ENCODE results near the gene TUBB8B. TPM values are rescaled to one million over a fixed set of nuclear protein-coding genes. Genes with fewer than 3 reads are reported as not detected.
"Not testable (repeated sequence)": the region's sequence is repeated elsewhere in the genome, so short reads cannot be mapped to it uniquely, and the experiment has no call there.

The TUBB8B gene
- total RNA-seq, 1 experiment from 2014 or later = 1.4 TPM

DNA sequence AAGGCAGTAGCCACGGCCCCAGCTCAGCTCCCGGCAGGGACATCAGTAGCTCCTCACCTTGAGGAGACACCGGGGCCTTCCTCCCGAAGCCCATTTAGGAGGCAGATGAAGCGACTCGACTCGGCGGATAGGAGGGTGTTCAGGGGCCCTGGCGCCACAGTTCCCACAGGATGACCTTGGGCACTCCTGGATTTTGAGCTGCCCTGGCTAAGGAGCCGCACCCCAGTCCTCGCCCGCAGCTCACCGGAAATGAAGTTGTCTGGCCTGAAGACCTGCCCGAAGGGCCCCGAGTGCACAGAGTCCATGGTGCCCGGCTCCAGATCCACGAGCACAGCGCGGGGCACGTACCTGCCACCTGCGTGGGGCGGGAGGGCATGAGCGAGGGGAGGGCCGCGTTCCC is 719 bp downstream of the TUBB8B start:
- CTCF ChIA-PET; BruUV-seq (replicated peaks); H3K9me3 Mint-ChIP-seq (ENCODE audit: unreplicated experiment); intact Hi-C loops (cut with micrococcal nuclease; ENCODE audit: unreplicated experiment); POLR2A ChIA-PET; H3K27ac Mint-ChIP-seq (ENCODE audit: unreplicated experiment); DNase-seq; H3K4me3 Mint-ChIP-seq (ENCODE audit: unreplicated experiment); H3K9me3 ChIP-seq; H3K4me3 ChIP-seq (ENCODE audit: low read depth, low read length); H3K27me3 Mint-ChIP-seq (ENCODE audit: insufficient read depth, unreplicated experiment); H3K4me1 Mint-ChIP-seq (ENCODE audit: low read depth, unreplicated experiment); H3K36me3 Mint-ChIP-seq (ENCODE audit: insufficient read depth, unreplicated experiment); H3K36me3 ChIP-seq (ENCODE audit: control insufficient read depth, insufficient read depth, low read length); H3K4me1 ChIP-seq; H3K27me3 ChIP-seq (replicated peaks; ENCODE audit: control insufficient read depth, insufficient read depth, low read length): not testable (repeated sequence)

DNA sequence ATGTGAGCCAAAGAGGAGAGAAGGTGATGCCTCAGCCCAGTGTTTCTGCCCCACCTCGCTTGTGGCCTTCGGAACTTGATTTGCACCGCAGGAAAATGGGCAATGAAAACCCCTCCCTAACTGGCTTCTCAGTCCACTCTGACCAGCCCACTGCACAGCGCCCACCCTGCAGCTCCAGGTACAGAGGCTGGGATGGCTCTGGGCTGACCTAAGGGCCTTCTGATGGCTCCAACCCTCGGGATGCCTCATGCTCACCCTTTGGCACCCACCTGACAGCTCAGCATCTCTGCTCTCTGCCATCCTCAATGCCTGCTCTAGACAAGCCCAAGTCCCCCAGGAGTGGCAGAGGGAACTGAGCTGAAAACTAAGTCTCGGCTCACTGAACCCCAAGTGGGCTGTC is 36.2 kb downstream of the TUBB8B start:
- H3K27me3 Mint-ChIP-seq (ENCODE audit: insufficient read depth, unreplicated experiment); H3K27me3 ChIP-seq (replicated peaks; ENCODE audit: control insufficient read depth, insufficient read depth, low read length); H3K4me3 Mint-ChIP-seq (ENCODE audit: unreplicated experiment); CTCF ChIA-PET; BruUV-seq (replicated peaks); H3K9me3 ChIP-seq; H3K4me3 ChIP-seq (ENCODE audit: low read depth, low read length); POLR2A ChIA-PET; intact Hi-C loops (cut with micrococcal nuclease; ENCODE audit: unreplicated experiment); H3K36me3 ChIP-seq (ENCODE audit: control insufficient read depth, insufficient read depth, low read length); H3K27ac Mint-ChIP-seq (ENCODE audit: unreplicated experiment); H3K4me1 ChIP-seq; H3K36me3 Mint-ChIP-seq (ENCODE audit: insufficient read depth, unreplicated experiment); DNase-seq; H3K4me1 Mint-ChIP-seq (ENCODE audit: low read depth, unreplicated experiment); H3K9me3 Mint-ChIP-seq (ENCODE audit: unreplicated experiment): not testable (repeated sequence)

DNA sequence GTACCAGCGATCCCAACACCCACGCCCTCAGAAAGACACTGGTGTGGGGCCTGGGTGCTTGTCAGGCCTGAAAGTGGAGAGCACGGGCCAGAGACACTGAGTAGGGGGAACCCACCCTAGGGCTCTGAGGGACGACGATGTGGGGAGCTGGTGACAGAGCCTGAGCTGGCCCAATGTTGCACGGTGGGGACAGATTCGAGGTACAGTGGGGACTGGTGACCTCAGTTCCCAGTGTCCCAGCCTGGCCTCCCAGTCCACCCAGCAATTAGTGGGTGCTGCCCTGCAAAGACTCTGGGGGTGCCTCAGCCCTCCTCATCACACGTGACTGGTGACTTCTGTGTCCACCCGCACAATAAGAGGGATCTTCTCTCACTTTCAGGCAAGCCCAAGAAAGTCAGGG is 36.6 kb downstream of the TUBB8B start:
- POLR2A ChIA-PET; H3K4me3 Mint-ChIP-seq (ENCODE audit: unreplicated experiment): not testable (repeated sequence)

DNA sequence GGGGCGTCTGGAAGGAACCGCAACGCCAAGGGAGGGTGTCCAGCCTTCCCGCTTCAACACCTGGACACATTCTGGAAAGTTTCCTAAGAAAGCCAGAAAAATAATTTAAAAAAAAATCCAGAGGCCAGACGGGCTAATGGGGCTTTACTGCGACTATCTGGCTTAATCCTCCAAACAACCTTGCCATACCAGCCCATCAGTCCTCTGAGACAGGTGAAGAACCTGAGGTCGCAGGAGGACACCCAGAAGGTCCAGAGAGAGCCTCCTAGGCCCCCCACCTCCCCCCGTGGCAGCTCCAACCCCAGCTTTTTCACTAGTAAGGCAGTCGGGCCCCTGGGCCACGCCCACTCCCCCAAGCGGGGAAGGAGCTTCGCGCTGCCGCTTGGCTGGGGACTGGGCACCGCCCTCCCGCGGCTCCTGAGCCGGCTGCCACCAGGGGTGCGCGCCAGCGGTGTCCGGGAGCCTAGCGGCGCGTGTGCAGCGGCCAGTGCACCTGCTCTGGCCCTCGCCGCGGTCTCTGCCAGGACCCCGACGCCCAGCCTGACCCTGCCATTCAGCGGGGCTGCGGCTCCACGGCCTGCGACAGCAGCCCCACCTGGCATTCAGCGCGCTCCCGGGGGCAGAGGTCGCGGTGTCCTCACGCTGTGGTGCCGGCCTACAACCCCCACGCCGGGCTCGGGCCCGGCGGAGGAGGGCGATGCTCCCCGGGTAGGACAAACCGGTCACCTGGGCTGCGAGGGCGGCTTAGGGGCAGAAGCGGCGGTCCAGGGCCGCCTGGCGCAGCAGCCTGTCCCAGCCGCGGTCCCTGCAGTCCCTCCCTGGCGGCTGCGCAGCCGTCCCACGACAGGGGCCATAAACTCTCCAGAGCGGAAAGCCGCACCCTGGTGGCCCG is 37.8 kb downstream of the TUBB8B start:
- DNase-seq; H3K9me3 Mint-ChIP-seq (ENCODE audit: unreplicated experiment); H3K9me3 ChIP-seq; H3K27me3 Mint-ChIP-seq (ENCODE audit: insufficient read depth, unreplicated experiment); H3K27ac Mint-ChIP-seq (ENCODE audit: unreplicated experiment); POLR2A ChIA-PET; H3K4me3 ChIP-seq (ENCODE audit: low read depth, low read length); H3K4me1 Mint-ChIP-seq (ENCODE audit: low read depth, unreplicated experiment); H3K36me3 Mint-ChIP-seq (ENCODE audit: insufficient read depth, unreplicated experiment); intact Hi-C loops (cut with micrococcal nuclease; ENCODE audit: unreplicated experiment); H3K27me3 ChIP-seq (replicated peaks; ENCODE audit: control insufficient read depth, insufficient read depth, low read length); H3K36me3 ChIP-seq (ENCODE audit: control insufficient read depth, insufficient read depth, low read length); CTCF ChIA-PET; H3K4me1 ChIP-seq; BruUV-seq (replicated peaks); H3K4me3 Mint-ChIP-seq (ENCODE audit: unreplicated experiment): not testable (repeated sequence)

More for the DNA sequence above, 36.6 kb downstream of the TUBB8B start:
- DNase-seq; H3K4me1 ChIP-seq; H3K36me3 ChIP-seq (ENCODE audit: control insufficient read depth, insufficient read depth, low read length); H3K9me3 ChIP-seq; H3K4me3 ChIP-seq (ENCODE audit: low read depth, low read length); H3K27me3 Mint-ChIP-seq (ENCODE audit: insufficient read depth, unreplicated experiment); CTCF ChIA-PET; H3K27me3 ChIP-seq (replicated peaks; ENCODE audit: control insufficient read depth, insufficient read depth, low read length); H3K36me3 Mint-ChIP-seq (ENCODE audit: insufficient read depth, unreplicated experiment); H3K27ac Mint-ChIP-seq (ENCODE audit: unreplicated experiment); H3K9me3 Mint-ChIP-seq (ENCODE audit: unreplicated experiment); H3K4me1 Mint-ChIP-seq (ENCODE audit: low read depth, unreplicated experiment); BruUV-seq (replicated peaks); intact Hi-C loops (cut with micrococcal nuclease; ENCODE audit: unreplicated experiment): not testable (repeated sequence)

DNA sequence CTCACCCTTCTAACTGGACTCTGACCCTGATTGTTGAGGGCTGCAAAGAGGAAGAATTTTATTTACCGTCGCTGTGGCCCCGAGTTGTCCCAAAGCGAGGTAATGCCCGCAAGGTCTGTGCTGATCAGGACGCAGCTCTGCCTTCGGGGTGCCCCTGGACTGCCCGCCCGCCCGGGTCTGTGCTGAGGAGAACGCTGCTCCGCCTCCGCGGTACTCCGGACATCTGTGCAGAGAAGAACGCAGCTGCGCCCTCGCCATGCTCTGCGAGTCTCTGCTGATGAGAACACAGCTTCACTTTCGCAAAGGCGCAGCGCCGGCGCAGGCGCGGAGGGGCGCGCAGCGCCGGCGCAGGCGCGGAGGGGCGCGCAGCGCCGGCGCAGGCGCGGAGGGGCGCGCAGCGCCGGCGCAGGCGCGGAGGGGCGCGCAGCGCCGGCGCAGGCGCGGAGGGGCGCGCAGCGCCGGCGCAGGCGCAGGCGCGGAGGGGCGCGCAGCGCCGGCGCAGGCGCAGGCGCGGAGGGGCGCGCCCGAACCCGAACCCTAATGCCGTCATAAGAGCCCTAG is 38.7 kb downstream of the TUBB8B start:
- BruUV-seq (replicated peaks); H3K27me3 ChIP-seq (replicated peaks; ENCODE audit: control insufficient read depth, insufficient read depth, low read length); H3K36me3 Mint-ChIP-seq (ENCODE audit: insufficient read depth, unreplicated experiment); H3K9me3 ChIP-seq; H3K9me3 Mint-ChIP-seq (ENCODE audit: unreplicated experiment); DNase-seq; H3K27ac Mint-ChIP-seq (ENCODE audit: unreplicated experiment); H3K4me1 Mint-ChIP-seq (ENCODE audit: low read depth, unreplicated experiment); intact Hi-C loops (cut with micrococcal nuclease; ENCODE audit: unreplicated experiment); H3K36me3 ChIP-seq (ENCODE audit: control insufficient read depth, insufficient read depth, low read length); POLR2A ChIA-PET; H3K27me3 Mint-ChIP-seq (ENCODE audit: insufficient read depth, unreplicated experiment); CTCF ChIA-PET; H3K4me1 ChIP-seq; H3K4me3 Mint-ChIP-seq (ENCODE audit: unreplicated experiment); H3K4me3 ChIP-seq (ENCODE audit: low read depth, low read length): not testable (repeated sequence)

DNA sequence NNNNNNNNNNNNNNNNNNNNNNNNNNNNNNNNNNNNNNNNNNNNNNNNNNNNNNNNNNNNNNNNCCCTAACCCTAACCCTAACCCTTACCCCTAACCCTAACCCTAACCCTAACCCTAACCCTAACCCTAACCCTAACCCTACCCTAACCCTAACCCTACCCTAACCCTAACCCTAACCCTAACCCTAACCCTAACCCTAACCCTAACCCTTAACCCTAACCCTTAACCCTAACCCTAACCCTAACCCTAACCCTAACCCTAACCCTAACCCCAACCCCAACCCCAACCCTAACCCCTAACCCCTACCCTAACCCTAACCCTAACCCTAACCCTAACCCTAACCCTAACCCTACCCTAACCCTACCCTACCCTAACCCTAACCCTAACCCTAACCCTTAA is 39.5 kb downstream of the TUBB8B start:
- H3K27me3 Mint-ChIP-seq (ENCODE audit: insufficient read depth, unreplicated experiment); H3K27me3 ChIP-seq (replicated peaks; ENCODE audit: control insufficient read depth, insufficient read depth, low read length); H3K9me3 Mint-ChIP-seq (ENCODE audit: unreplicated experiment); H3K9me3 ChIP-seq; H3K4me3 Mint-ChIP-seq (ENCODE audit: unreplicated experiment); H3K36me3 ChIP-seq (ENCODE audit: control insufficient read depth, insufficient read depth, low read length); DNase-seq; H3K4me1 Mint-ChIP-seq (ENCODE audit: low read depth, unreplicated experiment); H3K4me1 ChIP-seq; BruUV-seq (replicated peaks); H3K27ac Mint-ChIP-seq (ENCODE audit: unreplicated experiment); H3K4me3 ChIP-seq (ENCODE audit: low read depth, low read length); intact Hi-C loops (cut with micrococcal nuclease; ENCODE audit: unreplicated experiment); H3K36me3 Mint-ChIP-seq (ENCODE audit: insufficient read depth, unreplicated experiment); POLR2A ChIA-PET; CTCF ChIA-PET: not testable (repeated sequence)

Data from Caco-2 (cell line).